Ramos (cell line): ENCODE results near the gene RAC2.

Source experiments
- in situ Hi-C: fragments of 300-500 bp; cut with MboI; formaldehyde crosslinking; loops from one replicate; pipeline ENCODE4 v1.14.3; 2022; ENCODE audit warnings: low sequenced_read_pairs; ENCODE audit not compliant: unreplicated experiment

The RAC2 gene

DNA sequence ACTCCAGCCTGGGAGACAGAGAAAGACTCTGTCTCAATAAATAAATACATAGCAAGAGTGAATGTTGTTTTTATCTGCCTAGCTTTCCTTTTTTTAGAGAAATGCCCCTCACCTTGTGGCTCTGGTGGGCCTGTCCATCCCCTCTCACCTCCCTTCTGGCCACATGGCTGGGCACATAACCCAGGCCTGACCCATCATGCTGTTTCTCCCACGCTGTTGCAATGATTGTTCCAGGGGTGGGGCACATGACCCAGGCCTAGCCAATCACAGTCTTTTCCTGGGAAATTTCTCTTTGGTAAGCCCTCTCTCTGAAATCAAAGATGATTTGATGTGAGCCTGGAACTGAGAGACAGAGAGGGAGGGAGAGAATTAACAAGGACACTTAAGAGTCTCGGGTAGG lies 32.7 kb upstream of the RAC2 start:
- in situ Hi-C loops = no loop called here

DNA sequence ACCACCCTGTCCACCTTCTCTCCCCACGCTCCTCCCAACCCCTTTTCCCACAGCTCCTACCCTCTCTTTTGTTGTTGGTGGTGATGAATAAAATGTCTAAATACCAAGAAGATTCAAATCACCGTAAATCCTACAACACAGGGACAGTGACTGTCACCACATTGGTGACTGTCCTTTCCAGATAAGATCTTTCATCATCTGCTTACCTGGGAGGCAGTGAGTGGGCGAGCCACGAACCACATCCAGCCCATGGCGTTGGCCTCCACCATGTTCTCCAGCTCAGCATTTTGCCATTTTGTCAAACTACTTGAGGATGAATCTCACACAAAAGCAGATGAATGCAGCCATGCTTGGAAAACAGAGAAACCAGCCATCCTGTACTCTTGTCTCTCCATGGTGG lies 31.6 kb upstream of the RAC2 start:
- in situ Hi-C loops = no loop called here

- in situ Hi-C loops = no loop called here
Measured at GRCh38 chr22:37275134-37275533, 31.1 kb upstream of the RAC2 start.

- in situ Hi-C loops = no loop called here
Measured at GRCh38 chr22:37274380-37274862, 30.4 kb upstream of the RAC2 start.

- in situ Hi-C loops = no loop called here
Measured at GRCh38 chr22:37273846-37274225, 29.8 kb upstream of the RAC2 start.

- in situ Hi-C loops = no loop called here
Measured at GRCh38 chr22:37273126-37273845, 29.2 kb upstream of the RAC2 start.

DNA sequence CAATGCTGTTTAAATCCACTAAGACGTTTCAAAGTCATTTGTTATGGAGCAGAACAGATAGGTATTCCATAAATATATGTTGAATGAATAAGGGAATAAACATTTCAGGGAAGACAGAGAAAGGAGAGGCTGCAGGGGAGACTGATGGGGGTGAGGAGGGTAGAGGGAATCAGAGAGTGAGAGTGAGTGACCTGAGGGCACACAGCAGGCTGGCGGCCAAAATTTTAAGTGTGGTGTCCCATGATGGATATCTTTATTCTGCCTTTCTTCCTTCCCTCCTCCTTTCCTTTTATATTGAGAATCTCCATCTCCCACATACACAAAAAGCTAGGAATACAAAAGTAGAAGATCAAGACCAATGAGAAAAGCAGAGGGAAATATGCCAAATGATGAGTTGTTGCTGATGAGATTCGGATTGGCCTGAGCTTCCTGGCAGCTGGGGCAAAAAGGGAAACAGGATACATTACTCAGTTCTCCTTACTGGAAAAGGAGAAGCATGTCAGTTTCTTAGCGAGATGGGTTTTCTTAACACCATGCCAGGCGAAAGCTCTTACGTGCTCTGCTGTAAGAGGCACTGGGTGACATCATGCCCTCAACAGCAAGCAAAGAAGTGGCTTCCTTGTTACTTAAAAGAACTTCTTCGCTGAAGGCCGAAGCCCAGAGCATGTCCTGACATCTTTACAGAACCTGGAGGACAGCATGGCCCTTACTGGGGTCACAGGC lies 27.0 kb upstream of the RAC2 start:
- in situ Hi-C loops = no loop called here

GRCh38 chr22:37269936-37270678 lies 26.0 kb upstream of the RAC2 start:
- in situ Hi-C loops = no loop called here

DNA sequence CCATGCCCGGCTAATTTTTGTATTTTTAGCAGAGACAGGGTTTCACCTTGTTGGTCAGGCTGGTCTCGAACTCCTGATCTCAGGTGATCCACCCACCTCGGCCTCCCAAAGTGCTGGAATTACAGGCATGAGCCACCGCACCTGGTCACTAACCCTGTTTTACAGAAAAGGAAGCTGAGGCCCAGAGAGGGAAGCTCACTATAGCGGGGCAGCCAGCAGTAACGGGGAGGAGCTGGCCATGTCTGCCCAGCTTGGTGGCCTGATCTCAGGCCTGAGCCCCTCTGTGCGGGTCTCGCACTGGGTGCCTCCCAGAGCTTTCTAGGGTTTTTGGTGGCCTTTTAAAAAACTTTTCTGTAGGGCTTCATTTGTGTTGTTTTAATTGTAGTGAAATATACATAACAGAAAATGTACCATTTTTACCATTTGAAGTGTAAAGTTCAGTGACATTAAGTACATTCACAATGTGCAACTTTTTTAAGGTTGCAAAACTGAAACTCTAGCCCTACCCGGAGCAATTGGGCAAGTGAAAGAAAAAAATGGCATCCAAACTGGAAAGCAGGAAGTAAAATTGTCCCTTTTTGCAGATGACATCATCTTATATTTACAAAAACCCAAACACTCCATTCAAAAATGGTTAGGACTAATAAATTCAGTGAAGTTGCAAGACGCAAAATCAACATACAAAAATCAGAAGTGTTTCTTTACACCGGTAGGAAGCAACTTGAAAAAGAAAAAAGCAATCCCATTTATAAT lies 23.8 kb upstream of the RAC2 start:
- in situ Hi-C loops = no loop called here

- in situ Hi-C loops = no loop called here
Measured at GRCh38 chr22:37267135-37267587, 23.1 kb upstream of the RAC2 start.

DNA sequence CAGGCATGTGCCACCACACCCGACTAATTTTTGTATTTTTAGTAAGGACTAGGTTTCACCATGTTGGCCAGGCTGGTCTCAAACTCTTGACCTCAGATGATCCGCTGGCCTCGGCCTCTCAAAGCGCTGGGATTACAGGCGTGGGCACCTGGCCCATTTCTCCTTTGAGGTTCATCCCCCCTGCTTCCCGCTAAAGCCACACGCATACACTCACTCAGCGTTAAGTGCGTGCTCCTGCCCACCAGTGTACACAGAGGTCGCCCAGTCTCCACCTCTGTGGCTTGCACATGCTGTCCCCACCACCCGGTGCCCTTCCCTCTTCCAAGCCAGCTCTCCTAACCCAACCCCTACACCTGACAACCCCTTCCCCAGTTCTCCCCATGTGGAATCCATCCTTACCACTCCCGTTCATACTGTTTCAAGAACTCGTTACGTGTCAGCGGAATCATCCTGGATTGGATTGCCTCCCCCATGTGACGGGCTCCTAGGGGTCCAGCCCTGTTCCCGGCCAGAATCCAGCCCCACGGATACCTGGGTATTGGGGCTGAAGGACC lies 22.6 kb upstream of the RAC2 start:
- in situ Hi-C loops = no loop called here

DNA sequence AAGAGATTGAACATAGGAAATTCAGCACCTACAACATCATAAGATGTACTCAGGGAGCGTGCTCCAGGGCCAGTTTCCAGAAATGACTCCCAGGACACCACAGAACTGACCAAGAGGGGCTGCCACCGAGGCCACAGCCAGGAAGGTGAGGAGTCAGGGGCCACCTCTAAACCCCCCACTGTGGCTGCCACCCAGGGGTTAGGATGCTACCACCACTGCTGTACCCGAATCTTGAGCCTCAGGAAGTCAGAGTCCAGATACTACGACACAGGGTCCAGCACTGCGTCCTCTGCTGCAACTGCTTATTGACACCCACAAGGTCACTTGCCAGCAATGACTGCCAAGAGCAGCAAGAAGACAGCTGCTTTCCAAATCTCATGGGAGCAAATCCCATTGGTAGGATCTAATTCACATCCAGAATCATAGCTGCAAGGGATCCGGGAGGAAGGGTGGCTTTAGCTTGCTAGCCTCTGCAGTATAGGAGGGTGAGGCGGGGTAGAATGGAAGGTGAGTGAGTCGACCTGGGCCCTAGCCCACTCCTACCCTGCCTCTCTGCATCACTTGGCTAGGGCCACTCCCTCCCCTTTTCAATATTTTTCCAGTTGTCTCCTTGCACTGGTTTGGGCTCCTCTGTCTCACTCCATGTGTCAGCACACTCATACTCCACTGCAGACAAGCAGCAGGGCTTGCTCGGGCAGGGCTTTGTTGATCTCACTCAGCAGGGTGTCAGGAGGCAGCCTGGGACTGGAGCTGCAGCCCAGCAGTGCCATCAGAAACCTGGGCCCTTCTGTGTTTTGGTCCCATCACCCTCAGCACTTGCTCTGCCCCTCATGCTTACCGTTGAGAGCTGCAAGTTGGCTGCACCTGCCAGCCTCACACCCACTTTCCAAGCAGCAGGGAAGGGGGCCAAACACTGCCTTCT lies 20.2 kb upstream of the RAC2 start:
- in situ Hi-C loops = loop anchor here (5.0 kb wide), 1 partner anchor 188 kb away; no protein-coding TSS in a partner anchor

- in situ Hi-C loops = loop anchor here (5.0 kb wide), 1 partner anchor 190 kb away; no protein-coding TSS in a partner anchor
Measured at GRCh38 chr22:37262346-37262745, 18.3 kb upstream of the RAC2 start.

- in situ Hi-C loops = loop anchor here (5.0 kb wide), 1 partner anchor 191 kb away; no protein-coding TSS in a partner anchor
Measured at GRCh38 chr22:37260901-37261336, 16.9 kb upstream of the RAC2 start.

DNA sequence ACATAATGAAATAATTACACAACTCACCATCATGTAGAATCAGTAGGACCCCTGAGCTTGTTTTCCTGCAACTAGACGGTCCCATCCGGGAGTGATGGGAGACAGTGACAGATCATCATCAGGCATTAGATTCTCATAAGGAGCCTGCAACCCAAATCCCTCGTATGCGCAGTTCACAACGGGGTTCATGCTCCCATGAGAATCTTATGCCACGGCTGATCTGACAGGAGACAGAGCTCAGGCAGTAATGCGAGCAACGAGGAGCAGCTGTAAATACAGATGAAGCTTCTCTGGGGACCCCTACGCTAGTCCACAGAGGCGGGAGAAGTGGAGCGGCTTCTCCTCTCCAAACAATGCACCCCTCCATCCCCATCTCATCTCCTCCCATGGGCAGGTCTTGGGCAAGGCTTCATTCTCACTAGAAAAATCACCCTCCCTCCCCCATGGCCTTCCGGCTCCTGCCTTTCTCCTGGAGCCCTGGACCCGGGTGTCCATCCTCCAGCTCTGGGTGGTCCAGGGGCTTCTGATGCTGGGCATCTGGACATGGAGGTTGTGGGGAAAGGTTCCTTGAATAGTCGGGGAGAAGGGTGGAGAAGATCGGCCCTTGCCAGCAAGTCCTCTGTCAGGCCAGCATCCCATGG lies 16.2 kb upstream of the RAC2 start:
- in situ Hi-C loops = loop anchor here (5.0 kb wide), 1 partner anchor 192 kb away; no protein-coding TSS in a partner anchor

DNA sequence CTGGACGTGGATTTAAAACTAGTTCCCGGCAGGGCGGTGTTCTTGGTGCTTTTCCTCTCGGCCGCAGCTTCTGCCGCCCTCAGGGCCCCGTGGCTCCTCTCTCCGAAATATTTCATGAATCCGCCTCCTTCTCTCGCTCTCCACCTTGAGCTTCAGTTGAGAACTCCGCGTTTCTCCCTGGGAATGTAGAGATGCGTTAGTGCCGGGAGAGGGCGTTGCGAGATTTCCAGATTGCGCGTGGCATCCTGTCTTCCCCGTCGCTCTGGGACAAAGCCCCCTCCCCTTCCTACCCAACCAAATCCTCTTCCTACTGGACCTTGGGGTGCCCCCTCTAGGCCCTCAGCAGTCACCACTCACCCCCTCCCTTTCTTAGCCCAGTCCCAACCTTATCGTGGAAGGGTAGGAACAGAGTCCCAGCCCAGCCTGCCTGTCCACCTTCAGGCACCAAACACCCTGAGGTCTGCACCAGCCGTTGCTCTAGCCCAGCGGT lies 15.5 kb upstream of the RAC2 start:
- in situ Hi-C loops = loop anchor here (5.0 kb wide), 1 partner anchor 193 kb away; no protein-coding TSS in a partner anchor

- in situ Hi-C loops = no loop called here
Measured at GRCh38 chr22:37258753-37259401, 14.8 kb upstream of the RAC2 start.
